ENCODE results near the gene MORN1. TPM values are rescaled to one million over a fixed set of nuclear protein-coding genes. Genes with fewer than 3 reads are reported as not detected.

The MORN1 gene
- total and polyA plus RNA-seq, 2 of the 4 experiments (the other 2 are of a cell fraction): 3.0 to 4.2 TPM

- Histone ChIP-seq H3K27ac (ENCODE audit: insufficient read depth, low read length) (no peak overlapping the region), H4K91ac (ENCODE audit: insufficient read depth, low read depth, low read length) (no peak overlapping the region), H4K8ac (ENCODE audit: low read depth in 2 of 2, low read length in 2 of 2) (no peak overlapping the region), H3K9me1 (ENCODE audit: insufficient read depth, low read length) (no peaks in the 10 kb centered on the region), H3K4me2 (ENCODE audit: low read depth, low read length) (no peak overlapping the region), H3K23ac (ENCODE audit: low read depth, low read length) (no peak overlapping the region), H3K4ac (ENCODE audit: low read depth, low read length) (no peak overlapping the region), H2BK15ac (ENCODE audit: low read depth, low read length) (no peak overlapping the region), H3K27me3 (ENCODE audit: control insufficient read depth, insufficient read depth, low read length) (no peaks in the 10 kb centered on the region), H2AK9ac (replicated peaks; ENCODE audit: low read depth, low read length, poor library complexity) (no peak overlapping the region), H2BK120ac (ENCODE audit: low read depth, low read length) (no peak overlapping the region), H3K9ac (ENCODE audit: low read depth, low read length) (no peak overlapping the region), H4K5ac (ENCODE audit: low read depth, low read length) (no peak overlapping the region), H2BK5ac (ENCODE audit: low read depth, low read length, poor library complexity, severe bottlenecking) (no peak overlapping the region), H3K18ac (ENCODE audit: low read depth, low read length) (no peak overlapping the region), H3K56ac (ENCODE audit: extremely low read depth, insufficient read depth, low read length) (no peak overlapping the region), H3K9me3 (ENCODE audit: control insufficient read depth, insufficient read depth, low read length) (no peaks in the 10 kb centered on the region), H3K4me1 (ENCODE audit: control insufficient read depth, insufficient read depth, low read length) (no peaks in the 10 kb centered on the region), H3K4me3 (ENCODE audit: insufficient read depth, low read depth, low read length) (no peak overlapping the region), H2BK20ac (ENCODE audit: low read depth, low read length) (no peak overlapping the region), H4K20me1 (ENCODE audit: insufficient read depth, low read length) (no peaks in the 10 kb centered on the region), H3K36me3 (ENCODE audit: control insufficient read depth, insufficient read depth, low read length) (no peaks in the 10 kb centered on the region), H2AFZ (replicated peaks; ENCODE audit: low read length, poor library complexity) (no peak overlapping the region), H3K14ac (replicated peaks; ENCODE audit: low read depth, low read length) (no peak overlapping the region), H3K79me1 (ENCODE audit: low read depth in 1 of 2, low read length in 2 of 2) (no peaks in the 10 kb centered on the region), H2AK5ac (ENCODE audit: low read depth, low read length) (no peak overlapping the region)
- no TSS peak for BruUV-seq (replicated peaks)
- intact Hi-C loops (cut with micrococcal nuclease): no loop called here
- POLR2A ChIA-PET (ENCODE audit: unreplicated experiment): no interaction called here
- CTCF ChIA-PET: interaction anchor here (0.9 kb wide), 1 partner anchor 10 kb away, joined by 3 read pairs; no protein-coding TSS in a partner anchor
- in situ Hi-C loops (cut with MboI; ENCODE audit: low sequenced_read_pairs): loop anchor here (25.0 kb wide), 1 partner anchor 388 kb away; no protein-coding TSS in a partner anchor
- DNase-seq (no peak), ATAC-seq (ENCODE audit: low read depth) (no peak)
- 69% methylated on average over 2 of the region's 10 CpGs; no CpG with 5 or more reads in 1 of the 2 experiments for WGBS, 2 experiments (ENCODE audit: extremely low coverage in 2 of 2, insufficient read length in 1 of 2)
- TF ChIP-seq MXI1 (IDR thresholded peaks at IDR 0.05; ENCODE audit: borderline replicate concordance, low read depth, low read length) (no peak), NFE2L2 (IDR thresholded peaks at IDR 0.05; ENCODE audit: low read depth, low read length) (no peak), POLR2A (IDR thresholded peaks at IDR 0.05; ENCODE audit: low read depth, low read length) (no peak), CHD1 (IDR thresholded peaks at IDR 0.05; ENCODE audit: low read depth, low read length) (no peak), USF2 (IDR thresholded peaks at IDR 0.05; ENCODE audit: low read depth, low read length) (no peak), RAD21 (IDR thresholded peaks at IDR 0.05; ENCODE audit: low read length) (no peak), RCOR1 (IDR thresholded peaks at IDR 0.05; ENCODE audit: insufficient replicate concordance, low read length) (no peak), RFX5 (IDR thresholded peaks at IDR 0.05; ENCODE audit: low read depth, low read length) (no peak), BHLHE40 (IDR thresholded peaks at IDR 0.05; ENCODE audit: low read depth, low read length) (no peak), MAZ (IDR thresholded peaks at IDR 0.05; ENCODE audit: borderline replicate concordance, low read depth, low read length) (no peak), SMC3 (IDR thresholded peaks at IDR 0.05; ENCODE audit: low read depth, low read length) (no peak), FOS (IDR thresholded peaks at IDR 0.05; ENCODE audit: low read depth, low read length) (no peak)
- TF ChIP-seq, protein P1, sequence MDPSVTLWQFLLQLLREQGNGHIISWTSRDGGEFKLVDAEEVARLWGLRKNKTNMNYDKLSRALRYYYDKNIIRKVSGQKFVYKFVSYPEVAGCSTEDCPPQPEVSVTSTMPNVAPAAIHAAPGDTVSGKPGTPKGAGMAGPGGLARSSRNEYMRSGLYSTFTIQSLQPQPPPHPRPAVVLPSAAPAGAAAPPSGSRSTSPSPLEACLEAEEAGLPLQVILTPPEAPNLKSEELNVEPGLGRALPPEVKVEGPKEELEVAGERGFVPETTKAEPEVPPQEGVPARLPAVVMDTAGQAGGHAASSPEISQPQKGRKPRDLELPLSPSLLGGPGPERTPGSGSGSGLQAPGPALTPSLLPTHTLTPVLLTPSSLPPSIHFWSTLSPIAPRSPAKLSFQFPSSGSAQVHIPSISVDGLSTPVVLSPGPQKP (IDR thresholded peaks at IDR 0.05; ENCODE audit: borderline replicate concordance, low read depth, low read length): no peak
- TF ChIP-seq, protein P2, sequence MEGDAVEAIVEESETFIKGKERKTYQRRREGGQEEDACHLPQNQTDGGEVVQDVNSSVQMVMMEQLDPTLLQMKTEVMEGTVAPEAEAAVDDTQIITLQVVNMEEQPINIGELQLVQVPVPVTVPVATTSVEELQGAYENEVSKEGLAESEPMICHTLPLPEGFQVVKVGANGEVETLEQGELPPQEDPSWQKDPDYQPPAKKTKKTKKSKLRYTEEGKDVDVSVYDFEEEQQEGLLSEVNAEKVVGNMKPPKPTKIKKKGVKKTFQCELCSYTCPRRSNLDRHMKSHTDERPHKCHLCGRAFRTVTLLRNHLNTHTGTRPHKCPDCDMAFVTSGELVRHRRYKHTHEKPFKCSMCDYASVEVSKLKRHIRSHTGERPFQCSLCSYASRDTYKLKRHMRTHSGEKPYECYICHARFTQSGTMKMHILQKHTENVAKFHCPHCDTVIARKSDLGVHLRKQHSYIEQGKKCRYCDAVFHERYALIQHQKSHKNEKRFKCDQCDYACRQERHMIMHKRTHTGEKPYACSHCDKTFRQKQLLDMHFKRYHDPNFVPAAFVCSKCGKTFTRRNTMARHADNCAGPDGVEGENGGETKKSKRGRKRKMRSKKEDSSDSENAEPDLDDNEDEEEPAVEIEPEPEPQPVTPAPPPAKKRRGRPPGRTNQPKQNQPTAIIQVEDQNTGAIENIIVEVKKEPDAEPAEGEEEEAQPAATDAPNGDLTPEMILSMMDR (conservative IDR thresholded peaks at IDR 0.05; ENCODE audit: low read depth, low read length): no peak
- dilution Hi-C loops (cut with HindIII; ENCODE audit: low sequenced_read_pairs, unreplicated experiment): no loop called here
These were observed 40.9 kb downstream of the MORN1 start for GRCh38 chr1:2350501-2350900.

Measured in IMR-90 (cell line).